ENCODE results near the gene HABP2. TPM values are rescaled to one million over a fixed set of nuclear protein-coding genes. Genes with fewer than 3 reads are reported as not detected.

HABP2 gene
- total and polyA plus RNA-seq, 2 of the 4 experiments (the other 2 are of a cell fraction), result not detected

DNA sequence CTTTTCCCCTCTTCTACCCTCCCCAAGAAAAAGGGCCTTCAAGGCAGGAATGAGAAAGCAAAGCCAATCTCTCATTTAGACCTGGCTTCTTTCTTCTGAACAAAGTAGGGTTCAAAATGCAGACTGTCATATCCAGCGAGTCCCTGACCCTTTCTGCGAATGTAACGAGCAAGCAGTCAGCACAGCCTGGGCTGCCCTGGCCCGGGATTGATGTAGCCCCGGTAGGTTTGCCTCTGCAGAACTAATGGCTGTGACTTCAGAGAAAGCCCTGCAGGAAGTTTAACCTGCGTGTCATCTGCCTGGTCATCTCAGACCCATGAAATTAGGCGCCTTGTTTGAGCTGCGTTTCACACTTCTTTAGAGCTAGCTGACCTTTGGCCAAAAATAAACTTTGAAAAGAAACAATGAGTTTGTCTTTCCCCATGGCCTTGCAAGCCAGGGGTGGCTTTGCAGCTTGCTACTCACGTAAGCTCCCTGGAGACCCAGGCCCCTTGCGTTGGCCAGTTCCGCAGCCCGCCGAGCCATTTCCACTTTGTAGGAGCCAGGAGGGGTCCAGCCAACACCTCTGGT is 36.4 kb downstream of the HABP2 start:
- H3K9me1 ChIP-seq (ENCODE audit: insufficient read depth, low read length), result no peaks in the 10 kb centered on the region
- no TSS peak for BruUV-seq (replicated peaks)
- H3K79me1 ChIP-seq (ENCODE audit: low read depth in 1 of 2, low read length in 2 of 2), result no peaks in the 10 kb centered on the region
- DNase-seq (no peak), ATAC-seq (ENCODE audit: low read depth) (no peak)
- no peak overlapping the region for H3K23ac ChIP-seq (ENCODE audit: low read depth, low read length)
- dilution Hi-C loops (cut with HindIII; ENCODE audit: low sequenced_read_pairs, unreplicated experiment) (no loop called here), intact Hi-C loops (cut with micrococcal nuclease) (no loop called here), in situ Hi-C loops (cut with MboI; ENCODE audit: low sequenced_read_pairs) (no loop called here)
- no peak overlapping the region for H2AK5ac ChIP-seq (ENCODE audit: low read depth, low read length)
- ChIA-PET CTCF (no interaction called here), POLR2A (ENCODE audit: unreplicated experiment) (no interaction called here)
- H3K36me3 ChIP-seq (ENCODE audit: control insufficient read depth, insufficient read depth, low read length), result no peaks in the 10 kb centered on the region
- no peaks in the 10 kb centered on the region for H4K20me1 ChIP-seq (ENCODE audit: insufficient read depth, low read length)
- H3K4me1 ChIP-seq (ENCODE audit: control insufficient read depth, insufficient read depth, low read length), result no peaks in the 10 kb centered on the region
- no peak overlapping the region for H3K18ac ChIP-seq (ENCODE audit: low read depth, low read length)
- no peak overlapping the region for H3K4ac ChIP-seq (ENCODE audit: low read depth, low read length)
- H3K9ac ChIP-seq (ENCODE audit: low read depth, low read length), result no peak overlapping the region
- H3K27me3 ChIP-seq (ENCODE audit: control insufficient read depth, insufficient read depth, low read length), result no peaks in the 10 kb centered on the region
- no peak overlapping the region for H3K56ac ChIP-seq (ENCODE audit: extremely low read depth, insufficient read depth, low read length)
- no peak overlapping the region for H3K14ac ChIP-seq (replicated peaks; ENCODE audit: low read depth, low read length)
- H4K8ac ChIP-seq (ENCODE audit: low read depth in 2 of 2, low read length in 2 of 2), result no peak overlapping the region
- TF ChIP-seq, protein P1, sequence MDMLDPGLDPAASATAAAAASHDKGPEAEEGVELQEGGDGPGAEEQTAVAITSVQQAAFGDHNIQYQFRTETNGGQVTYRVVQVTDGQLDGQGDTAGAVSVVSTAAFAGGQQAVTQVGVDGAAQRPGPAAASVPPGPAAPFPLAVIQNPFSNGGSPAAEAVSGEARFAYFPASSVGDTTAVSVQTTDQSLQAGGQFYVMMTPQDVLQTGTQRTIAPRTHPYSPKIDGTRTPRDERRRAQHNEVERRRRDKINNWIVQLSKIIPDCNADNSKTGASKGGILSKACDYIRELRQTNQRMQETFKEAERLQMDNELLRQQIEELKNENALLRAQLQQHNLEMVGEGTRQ (IDR thresholded peaks at IDR 0.05; ENCODE audit: low read depth, low read length), result no peak
- TF ChIP-seq MAFK (IDR thresholded peaks at IDR 0.05; ENCODE audit: low read depth, low read length) (no peak), FOS (IDR thresholded peaks at IDR 0.05; ENCODE audit: low read depth, low read length) (no peak), RCOR1 (IDR thresholded peaks at IDR 0.05; ENCODE audit: insufficient replicate concordance, low read length) (no peak), CEBPB (IDR thresholded peaks at IDR 0.05; ENCODE audit: low read depth, low read length) (no peak), POLR2A (IDR thresholded peaks at IDR 0.05; ENCODE audit: low read depth, low read length) (no peak), RAD21 (IDR thresholded peaks at IDR 0.05; ENCODE audit: low read length) (no peak), MXI1 (IDR thresholded peaks at IDR 0.05; ENCODE audit: borderline replicate concordance, low read depth, low read length) (no peak), BHLHE40 (IDR thresholded peaks at IDR 0.05; ENCODE audit: low read depth, low read length) (no peak), SMC3 (IDR thresholded peaks at IDR 0.05; ENCODE audit: low read depth, low read length) (no peak)
- TF ChIP-seq, protein P2, sequence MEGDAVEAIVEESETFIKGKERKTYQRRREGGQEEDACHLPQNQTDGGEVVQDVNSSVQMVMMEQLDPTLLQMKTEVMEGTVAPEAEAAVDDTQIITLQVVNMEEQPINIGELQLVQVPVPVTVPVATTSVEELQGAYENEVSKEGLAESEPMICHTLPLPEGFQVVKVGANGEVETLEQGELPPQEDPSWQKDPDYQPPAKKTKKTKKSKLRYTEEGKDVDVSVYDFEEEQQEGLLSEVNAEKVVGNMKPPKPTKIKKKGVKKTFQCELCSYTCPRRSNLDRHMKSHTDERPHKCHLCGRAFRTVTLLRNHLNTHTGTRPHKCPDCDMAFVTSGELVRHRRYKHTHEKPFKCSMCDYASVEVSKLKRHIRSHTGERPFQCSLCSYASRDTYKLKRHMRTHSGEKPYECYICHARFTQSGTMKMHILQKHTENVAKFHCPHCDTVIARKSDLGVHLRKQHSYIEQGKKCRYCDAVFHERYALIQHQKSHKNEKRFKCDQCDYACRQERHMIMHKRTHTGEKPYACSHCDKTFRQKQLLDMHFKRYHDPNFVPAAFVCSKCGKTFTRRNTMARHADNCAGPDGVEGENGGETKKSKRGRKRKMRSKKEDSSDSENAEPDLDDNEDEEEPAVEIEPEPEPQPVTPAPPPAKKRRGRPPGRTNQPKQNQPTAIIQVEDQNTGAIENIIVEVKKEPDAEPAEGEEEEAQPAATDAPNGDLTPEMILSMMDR (conservative IDR thresholded peaks at IDR 0.05; ENCODE audit: low read depth, low read length), result no peak
- TF ChIP-seq, protein P3, sequence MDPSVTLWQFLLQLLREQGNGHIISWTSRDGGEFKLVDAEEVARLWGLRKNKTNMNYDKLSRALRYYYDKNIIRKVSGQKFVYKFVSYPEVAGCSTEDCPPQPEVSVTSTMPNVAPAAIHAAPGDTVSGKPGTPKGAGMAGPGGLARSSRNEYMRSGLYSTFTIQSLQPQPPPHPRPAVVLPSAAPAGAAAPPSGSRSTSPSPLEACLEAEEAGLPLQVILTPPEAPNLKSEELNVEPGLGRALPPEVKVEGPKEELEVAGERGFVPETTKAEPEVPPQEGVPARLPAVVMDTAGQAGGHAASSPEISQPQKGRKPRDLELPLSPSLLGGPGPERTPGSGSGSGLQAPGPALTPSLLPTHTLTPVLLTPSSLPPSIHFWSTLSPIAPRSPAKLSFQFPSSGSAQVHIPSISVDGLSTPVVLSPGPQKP (IDR thresholded peaks at IDR 0.05; ENCODE audit: borderline replicate concordance, low read depth, low read length), result no peak
- no peak overlapping the region for H4K91ac ChIP-seq (ENCODE audit: insufficient read depth, low read depth, low read length)
- H2BK15ac ChIP-seq (ENCODE audit: low read depth, low read length), result no peak overlapping the region
- H3K9me3 ChIP-seq (ENCODE audit: control insufficient read depth, insufficient read depth, low read length), result no peaks in the 10 kb centered on the region
- no peak overlapping the region for H2BK5ac ChIP-seq (ENCODE audit: low read depth, low read length, poor library complexity, severe bottlenecking)
- no peak overlapping the region for H4K5ac ChIP-seq (ENCODE audit: low read depth, low read length)
- H2AK9ac ChIP-seq (replicated peaks; ENCODE audit: low read depth, low read length, poor library complexity), result no peak overlapping the region
- no peak overlapping the region for H2BK120ac ChIP-seq (ENCODE audit: low read depth, low read length)
- H2BK20ac ChIP-seq (ENCODE audit: low read depth, low read length), result no peak overlapping the region
- no peak overlapping the region for H3K27ac ChIP-seq (ENCODE audit: insufficient read depth, low read length)
- no peak overlapping the region for H2AFZ ChIP-seq (replicated peaks; ENCODE audit: low read length, poor library complexity)
- 35% methylated on average over 8 of the region's 13 CpGs; no CpG with 5 or more reads in 1 of the 2 experiments for WGBS, 2 experiments (ENCODE audit: extremely low coverage in 2 of 2, insufficient read length in 1 of 2)
- H3K4me2 ChIP-seq (ENCODE audit: low read depth, low read length), result no peak overlapping the region
- H3K4me3 ChIP-seq (ENCODE audit: insufficient read depth, low read depth, low read length), result no peak overlapping the region

Measured in IMR-90 (cell line).